ENCODE results near the gene ZNF335. TPM values are rescaled to one million over a fixed set of nuclear protein-coding genes. Genes with fewer than 3 reads are reported as not detected.

The ZNF335 gene
- total RNA-seq, 2 donors from 2014 or later: 21.4 to 43.4 TPM

DNA sequence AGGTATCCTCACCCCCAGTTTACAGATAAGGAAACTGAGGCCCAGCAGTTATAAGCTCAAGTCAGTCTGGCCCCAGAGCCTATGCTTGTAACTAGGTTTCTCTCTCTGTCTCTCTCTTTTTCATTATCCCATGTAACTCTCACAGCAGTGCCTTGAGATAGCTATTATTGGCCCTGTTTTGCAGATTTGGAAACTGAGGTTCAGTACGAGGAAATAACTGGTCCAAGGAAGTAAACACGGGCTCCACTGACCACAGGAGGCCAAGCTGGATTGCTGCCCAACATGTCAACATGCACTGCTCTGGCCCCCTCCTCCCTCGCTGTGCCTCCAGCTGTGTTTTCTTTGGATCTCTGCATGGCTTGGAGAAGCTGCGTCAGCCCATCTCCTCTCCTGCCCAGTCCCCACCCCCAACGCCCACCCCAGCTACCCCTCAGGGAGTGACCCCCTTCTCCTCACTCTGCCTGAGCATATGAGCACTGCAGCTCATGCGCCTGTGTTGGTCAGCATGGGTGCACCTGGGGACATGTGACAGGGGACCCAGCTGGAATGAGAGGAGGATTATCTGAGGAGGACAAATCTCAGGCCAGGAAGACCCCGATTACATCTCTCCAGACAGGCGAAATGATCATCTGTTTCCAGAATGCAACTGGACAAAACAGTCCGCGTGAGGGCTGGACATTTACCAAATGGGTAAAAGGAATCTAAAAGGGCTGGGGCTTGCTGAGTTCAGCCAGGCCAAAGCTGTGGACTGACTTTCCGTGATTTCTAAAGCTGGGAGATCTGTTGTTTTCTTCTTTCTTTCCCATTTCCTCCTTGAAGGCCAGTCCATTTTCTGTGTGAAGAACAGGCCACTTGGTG is 52.2 kb downstream of the ZNF335 start:
- 43% methylated on average over 11 of the region's 11 CpGs for WGBS
- intact Hi-C loops (cut with DNase I): no loop called here
- no peaks in the 10 kb centered on the region for H3K4me1 ChIP-seq (replicated peaks)
- no peaks in the 10 kb centered on the region for H3K9me3 ChIP-seq
- no peaks in the 10 kb centered on the region for H3K27me3 ChIP-seq (replicated peaks; ENCODE audit: insufficient read depth)
- no peak for DNase-seq (ENCODE audit: low spot score)
- H3K27ac ChIP-seq: peak overlapping the region; percentile 3 to 4
- no peaks in the 10 kb centered on the region for H3K36me3 ChIP-seq
- H3K4me3 ChIP-seq: no peak overlapping the region
- TF ChIP-seq, protein P1, sequence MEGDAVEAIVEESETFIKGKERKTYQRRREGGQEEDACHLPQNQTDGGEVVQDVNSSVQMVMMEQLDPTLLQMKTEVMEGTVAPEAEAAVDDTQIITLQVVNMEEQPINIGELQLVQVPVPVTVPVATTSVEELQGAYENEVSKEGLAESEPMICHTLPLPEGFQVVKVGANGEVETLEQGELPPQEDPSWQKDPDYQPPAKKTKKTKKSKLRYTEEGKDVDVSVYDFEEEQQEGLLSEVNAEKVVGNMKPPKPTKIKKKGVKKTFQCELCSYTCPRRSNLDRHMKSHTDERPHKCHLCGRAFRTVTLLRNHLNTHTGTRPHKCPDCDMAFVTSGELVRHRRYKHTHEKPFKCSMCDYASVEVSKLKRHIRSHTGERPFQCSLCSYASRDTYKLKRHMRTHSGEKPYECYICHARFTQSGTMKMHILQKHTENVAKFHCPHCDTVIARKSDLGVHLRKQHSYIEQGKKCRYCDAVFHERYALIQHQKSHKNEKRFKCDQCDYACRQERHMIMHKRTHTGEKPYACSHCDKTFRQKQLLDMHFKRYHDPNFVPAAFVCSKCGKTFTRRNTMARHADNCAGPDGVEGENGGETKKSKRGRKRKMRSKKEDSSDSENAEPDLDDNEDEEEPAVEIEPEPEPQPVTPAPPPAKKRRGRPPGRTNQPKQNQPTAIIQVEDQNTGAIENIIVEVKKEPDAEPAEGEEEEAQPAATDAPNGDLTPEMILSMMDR (IDR thresholded peaks at IDR 0.05): no peak
- TF ChIP-seq POLR2AphosphoS5 (IDR thresholded peaks at IDR 0.05): no peak

DNA sequence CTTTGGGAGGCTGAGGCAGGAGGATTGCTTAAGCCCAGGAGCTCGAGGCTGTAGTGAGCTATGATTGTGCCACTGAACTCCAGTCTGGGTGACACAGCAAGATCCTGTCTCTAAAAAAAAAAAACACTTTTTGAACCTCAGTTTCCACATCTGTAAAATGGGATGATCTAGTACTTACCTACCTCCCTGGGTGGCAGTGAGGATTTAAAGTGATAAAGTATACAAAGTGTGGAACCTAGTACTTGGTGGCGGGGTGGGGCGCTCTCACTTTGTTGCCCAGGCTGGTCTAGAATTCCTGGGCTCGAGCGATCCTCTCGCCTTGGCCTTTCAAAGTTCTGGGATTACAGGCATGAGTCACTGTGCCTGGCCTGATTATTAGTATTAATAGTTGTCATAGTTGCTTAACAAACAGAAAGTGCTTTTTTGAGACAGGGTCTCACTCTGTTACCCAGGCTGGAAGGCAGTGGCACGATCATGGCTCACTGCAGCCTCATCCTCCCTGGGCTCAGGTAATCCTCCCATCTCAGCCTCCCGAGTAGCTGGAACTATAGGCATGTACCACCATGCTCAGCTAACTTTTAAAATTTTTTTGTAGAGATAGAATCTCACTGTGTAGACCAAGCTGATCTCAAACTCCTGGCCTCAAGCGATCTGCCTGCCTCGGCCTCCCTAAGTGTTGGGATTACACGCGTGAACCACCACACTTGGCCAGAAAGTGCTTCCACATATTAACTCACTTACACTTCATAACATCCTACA is 53.0 kb downstream of the ZNF335 start:
- intact Hi-C loops (cut with DNase I): no loop called here
- no peaks in the 10 kb centered on the region for H3K27me3 ChIP-seq (replicated peaks; ENCODE audit: insufficient read depth)
- no peak for TF ChIP-seq POLR2AphosphoS5 (IDR thresholded peaks at IDR 0.05)
- TF ChIP-seq, protein P1 (IDR thresholded peaks at IDR 0.05): no peak
- TF ChIP-seq POLR2A (IDR thresholded peaks at IDR 0.05): no peak
- no peak for DNase-seq (ENCODE audit: low spot score)
- no peaks in the 10 kb centered on the region for H3K4me1 ChIP-seq (replicated peaks)
- WGBS: 77% methylated on average over 12 of the region's 12 CpGs
- H3K9me3 ChIP-seq: no peaks in the 10 kb centered on the region
- no peak overlapping the region for H3K4me3 ChIP-seq
- no peaks in the 10 kb centered on the region for H3K36me3 ChIP-seq
- peak overlapping the region; percentile 7 to 45 for H3K27ac ChIP-seq

DNA sequence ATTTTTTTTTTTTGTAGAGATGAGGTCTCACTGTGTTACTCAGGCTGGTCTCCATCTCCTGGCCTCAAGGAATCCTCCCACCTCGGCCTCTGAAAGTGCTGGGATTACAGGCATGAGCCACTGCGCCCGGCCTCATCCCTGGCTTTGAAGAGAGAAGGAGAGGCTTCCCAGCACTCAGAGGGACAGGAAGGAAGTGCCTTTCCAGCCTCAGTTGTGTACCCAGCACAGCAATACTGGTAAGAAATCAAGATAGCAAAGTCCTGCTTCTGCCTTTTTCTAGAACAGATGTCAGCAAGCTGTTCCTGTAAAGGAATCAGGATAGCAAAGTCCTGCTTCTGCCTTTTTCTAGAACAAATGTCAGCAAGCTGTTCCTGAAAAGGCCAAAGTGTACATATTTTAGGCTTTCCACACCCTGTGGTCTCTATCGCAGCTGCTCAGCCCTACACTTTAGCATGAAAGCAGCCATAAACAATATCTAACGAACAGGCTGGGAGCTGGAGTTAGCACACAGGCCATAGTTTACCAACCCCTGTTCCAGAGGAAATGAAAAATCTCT is 53.7 kb downstream of the ZNF335 start:
- Histone ChIP-seq H3K4me3 (no peak overlapping the region), H3K4me1 (replicated peaks) (no peaks in the 10 kb centered on the region), H3K36me3 (no peaks in the 10 kb centered on the region), H3K27ac (peak overlapping the region; percentile 7 to 45), H3K9me3 (no peaks in the 10 kb centered on the region), H3K27me3 (replicated peaks; ENCODE audit: insufficient read depth) (no peaks in the 10 kb centered on the region)
- TF ChIP-seq POLR2AphosphoS5 (IDR thresholded peaks at IDR 0.05) (no peak), POLR2A (IDR thresholded peaks at IDR 0.05) (no peak)
- TF ChIP-seq, protein P1 (IDR thresholded peaks at IDR 0.05): no peak
- intact Hi-C loops (cut with DNase I): no loop called here
- 80% methylated on average over 5 of the region's 5 CpGs for WGBS
- no peak for DNase-seq (ENCODE audit: low spot score)

DNA sequence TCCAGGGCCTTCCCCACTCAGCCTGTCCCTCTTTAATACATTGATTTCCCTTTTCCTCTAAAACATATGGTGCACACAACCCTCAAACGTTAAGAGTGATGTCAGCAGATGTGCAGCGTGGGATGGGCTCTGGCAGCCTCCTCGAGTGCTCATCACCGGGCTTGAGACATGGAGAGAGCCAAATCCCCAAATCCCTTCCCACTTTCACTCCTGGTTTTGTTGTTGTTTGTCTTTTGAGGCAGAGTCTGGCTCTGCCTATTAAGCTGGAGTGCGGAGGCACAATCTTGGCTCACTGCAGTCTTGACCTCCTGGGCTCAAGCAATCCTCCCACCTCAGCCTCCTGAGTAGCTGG is 54.2 kb downstream of the ZNF335 start:
- peak overlapping the region; percentile 7 to 45 for H3K27ac ChIP-seq
- H3K4me1 ChIP-seq (replicated peaks): no peaks in the 10 kb centered on the region
- no peaks in the 10 kb centered on the region for H3K36me3 ChIP-seq
- H3K4me3 ChIP-seq: no peak overlapping the region
- TF ChIP-seq, protein P1 (IDR thresholded peaks at IDR 0.05): no peak
- TF ChIP-seq POLR2A (IDR thresholded peaks at IDR 0.05) (no peak), POLR2AphosphoS5 (IDR thresholded peaks at IDR 0.05) (no peak)
- WGBS: 50% methylated on average over 5 of the region's 5 CpGs
- no peaks in the 10 kb centered on the region for H3K27me3 ChIP-seq (replicated peaks; ENCODE audit: insufficient read depth)
- no peak for DNase-seq (ENCODE audit: low spot score)
- intact Hi-C loops (cut with DNase I): no loop called here
- no peaks in the 10 kb centered on the region for H3K9me3 ChIP-seq
